Right ventricle myocardium superior (tissue), 1 donor: ENCODE data around the gene SEMA4B. TPM values are rescaled to one million over a fixed set of nuclear protein-coding genes. Genes with fewer than 3 reads are reported as not detected.
"Not testable (repeated sequence)": the region's sequence is repeated elsewhere in the genome, so short reads cannot be mapped to it uniquely, and the experiment has no call there.

Source experiments
- ATAC-seq: fragments of 200-7000 bp; cut with Tn5 transposase; one replicate; pipeline ENCODE4 v1.9.1; 2020; ENCODE audit warnings: mild to moderate bottlenecking; ENCODE audit not compliant: poor library complexity
- DNase-seq: peaks from one replicate; pipeline ENCODE4 v3.0.0-alpha.2; 2020
- intact Hi-C: fragments of 100-400 bp; cut with DNase I; formaldehyde crosslinking; loops from one replicate; pipeline ENCODE4 v1.11.2; 2022
- total RNA-seq: library from RNA; stranded (reverse); fragmentation: NEBNext Ultra II Directional; extraction: Animal tissue kit (Norgen Biotek cat#: 25700); gene quantifications from one replicate; pipeline ENCODE4 v1.2.1, GENCODE V29; 2021
- donor health status: DM: no; HTN: yes; CAD: no; lungs with severe emphysema.

The SEMA4B gene
- total RNA-seq, 1 donor from 2014 or later, result 24.6 TPM

GRCh38 chr15:90178468-90179435, 22.4 kb upstream of the SEMA4B start:
- intact Hi-C loops, result no loop called here
- DNase-seq (no peak), ATAC-seq (no peak)

DNA sequence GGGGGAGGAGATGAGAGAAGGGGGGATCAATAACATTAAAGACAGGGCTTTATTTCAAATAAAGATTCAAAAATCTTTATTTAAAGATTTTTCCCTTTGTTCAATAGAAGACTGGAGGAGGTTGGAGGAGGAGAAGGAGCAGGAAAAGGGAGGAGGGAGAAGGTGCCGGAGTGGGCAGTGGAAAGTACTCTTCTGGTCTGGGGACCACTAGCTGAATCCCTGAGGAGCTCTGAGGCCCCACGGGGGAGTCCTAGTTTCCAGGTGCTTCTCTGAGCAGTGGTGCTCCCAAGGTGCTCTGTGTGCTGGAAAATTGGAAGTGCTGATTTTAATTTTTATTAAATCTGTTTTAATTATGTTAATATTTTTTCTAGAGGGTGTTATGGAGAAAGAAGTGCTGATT, 19.4 kb upstream of the SEMA4B start:
- ATAC-seq, result no peak
- no peak for DNase-seq
- intact Hi-C loops, result no loop called here

DNA sequence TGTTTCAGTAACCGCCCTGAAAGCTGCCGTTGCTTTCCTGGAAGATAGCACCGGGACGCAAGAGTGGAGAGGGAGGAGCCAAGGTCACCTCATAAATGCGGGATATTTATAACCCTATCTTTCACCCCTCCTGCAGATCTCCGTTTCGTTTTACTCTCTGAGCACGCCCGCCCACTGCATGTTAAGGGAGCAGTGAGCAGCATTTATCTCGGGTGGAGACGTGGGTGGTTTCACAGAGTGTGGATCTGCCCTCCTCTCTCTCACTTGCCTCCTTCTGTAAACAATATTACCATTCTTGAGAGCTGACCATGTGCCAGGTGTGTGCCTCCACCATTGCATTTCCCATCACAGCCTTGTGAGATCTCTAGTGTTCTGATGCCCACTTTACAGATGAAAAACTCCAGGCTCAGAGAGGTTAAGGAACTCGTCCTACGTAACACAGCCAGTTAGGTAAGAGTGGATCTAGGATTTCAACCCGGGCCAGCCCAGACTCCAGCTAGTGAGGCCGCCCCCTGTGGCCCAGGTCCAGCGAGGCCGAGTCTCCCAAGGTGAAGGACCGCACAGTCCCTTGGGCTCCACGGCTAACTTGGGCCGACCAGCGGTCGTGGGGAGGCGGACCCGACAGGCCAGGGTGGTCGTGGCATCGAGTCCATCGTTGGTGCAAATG, 16.9 kb upstream of the SEMA4B start:
- ATAC-seq (peak; percentile 83), DNase-seq (peak; percentile 87)
- intact Hi-C loops, result no loop called here

GRCh38 chr15:90184786-90185704, 16.1 kb upstream of the SEMA4B start:
- intact Hi-C loops, result no loop called here
- DNase-seq, result peak; percentile 82
- ATAC-seq, result peak; percentile 92

DNA sequence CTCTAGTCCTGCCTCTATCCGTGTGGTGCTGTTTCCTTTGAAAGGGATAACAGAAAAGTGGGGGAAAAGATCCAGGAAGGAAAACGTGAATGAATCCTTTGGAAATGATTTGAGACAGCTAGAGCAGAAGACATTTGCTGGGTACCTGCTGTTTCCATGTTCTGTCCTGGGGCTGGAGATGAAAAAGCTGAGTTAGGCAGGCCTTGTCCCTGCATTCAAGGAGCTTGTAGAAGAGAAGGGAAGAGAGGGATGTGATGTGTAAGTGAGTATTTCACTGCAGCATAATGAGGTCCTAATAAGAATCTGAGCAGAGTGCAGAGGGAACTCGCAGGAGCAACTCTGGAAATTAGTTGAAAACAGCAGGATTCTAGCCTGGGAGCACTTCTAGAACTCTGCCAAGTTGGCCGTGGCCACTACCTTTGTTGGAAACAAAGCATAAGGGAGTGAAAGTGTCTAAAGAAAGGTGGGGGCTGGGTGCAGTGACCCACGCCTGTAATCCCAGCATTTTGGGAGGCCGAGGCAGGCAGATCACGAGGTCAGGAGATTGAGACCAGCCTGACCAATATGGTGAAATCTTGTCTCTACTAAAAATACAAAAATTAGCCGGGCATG, 13.8 kb upstream of the SEMA4B start:
- intact Hi-C loops, result no loop called here
- peak; percentile 18 for DNase-seq
- no peak for ATAC-seq

- ATAC-seq, intact Hi-C loops: not testable (repeated sequence)
- peak; percentile 2 for DNase-seq
Observed at GRCh38 chr15:90188065-90188464, 13.1 kb upstream of the SEMA4B start.

DNA sequence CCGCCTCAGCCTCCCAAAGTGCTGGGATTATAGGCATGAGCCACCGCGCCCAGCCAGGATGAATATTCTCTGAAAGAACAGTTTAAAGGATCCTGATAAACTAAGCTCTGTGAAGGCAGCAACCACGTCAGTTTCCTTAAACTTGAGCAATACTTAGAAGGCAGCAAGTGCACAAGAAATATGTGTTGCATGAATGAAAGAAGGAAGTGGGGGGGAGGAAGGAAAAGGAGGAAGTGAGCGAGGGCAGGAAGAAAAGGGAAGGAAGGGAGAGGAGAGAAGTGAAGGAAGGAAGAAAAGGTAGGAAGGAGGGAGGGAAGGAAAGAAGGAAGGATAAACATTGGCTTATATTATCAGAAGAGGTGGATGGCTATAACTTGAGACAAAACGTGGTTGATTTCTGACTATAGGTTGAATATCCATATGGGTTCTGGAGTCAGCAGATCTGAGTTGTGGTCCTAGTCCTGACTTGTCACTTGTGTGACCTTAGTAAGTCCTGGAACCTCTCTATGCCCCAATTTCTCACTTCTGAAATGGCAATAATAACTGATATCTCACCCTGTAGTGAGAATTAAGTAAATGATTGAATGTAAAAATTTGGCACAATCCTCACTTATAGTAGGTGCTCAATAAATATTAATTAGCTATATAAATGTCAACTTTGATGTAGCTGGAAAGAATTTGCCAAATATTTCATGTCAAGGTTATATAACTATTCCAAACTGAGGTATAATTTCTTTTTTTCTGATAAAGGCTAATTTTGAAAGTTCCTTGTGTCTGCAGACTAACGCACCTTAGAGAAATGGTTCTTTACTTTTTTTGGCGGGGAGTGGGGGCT, 12.0 kb upstream of the SEMA4B start:
- intact Hi-C loops, result no loop called here
- ATAC-seq (no peak), DNase-seq (peak; percentile 40)

- ATAC-seq, result no peak
- peak; percentile 25 for DNase-seq
- intact Hi-C loops, result no loop called here
Observed at GRCh38 chr15:90189781-90190467, 11.2 kb upstream of the SEMA4B start.

- intact Hi-C loops, result no loop called here
Observed at GRCh38 chr15:90190606-90191343, 10.4 kb upstream of the SEMA4B start.

DNA sequence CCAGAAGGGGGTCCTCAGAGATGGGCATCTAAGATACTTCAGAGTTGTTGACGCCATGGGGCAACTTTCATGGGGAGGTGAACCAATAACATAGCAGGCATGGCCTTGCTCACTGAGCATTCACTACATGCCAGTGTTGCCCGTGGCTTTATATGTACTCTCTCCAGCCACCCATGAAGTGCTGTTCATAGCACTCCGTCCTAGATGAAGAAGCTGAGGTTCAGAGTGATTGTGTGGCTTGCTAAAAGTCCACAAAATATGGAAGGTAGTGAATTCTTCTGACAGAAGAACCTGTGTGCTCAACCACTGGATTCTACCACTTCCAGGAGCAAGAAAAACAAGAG, 9.8 kb upstream of the SEMA4B start:
- no peak for ATAC-seq
- intact Hi-C loops, result no loop called here

More at GRCh38 chr15:90190606-90191343, 10.4 kb upstream of the SEMA4B start:
- ATAC-seq (no peak), DNase-seq (peak; percentile 29)

DNA sequence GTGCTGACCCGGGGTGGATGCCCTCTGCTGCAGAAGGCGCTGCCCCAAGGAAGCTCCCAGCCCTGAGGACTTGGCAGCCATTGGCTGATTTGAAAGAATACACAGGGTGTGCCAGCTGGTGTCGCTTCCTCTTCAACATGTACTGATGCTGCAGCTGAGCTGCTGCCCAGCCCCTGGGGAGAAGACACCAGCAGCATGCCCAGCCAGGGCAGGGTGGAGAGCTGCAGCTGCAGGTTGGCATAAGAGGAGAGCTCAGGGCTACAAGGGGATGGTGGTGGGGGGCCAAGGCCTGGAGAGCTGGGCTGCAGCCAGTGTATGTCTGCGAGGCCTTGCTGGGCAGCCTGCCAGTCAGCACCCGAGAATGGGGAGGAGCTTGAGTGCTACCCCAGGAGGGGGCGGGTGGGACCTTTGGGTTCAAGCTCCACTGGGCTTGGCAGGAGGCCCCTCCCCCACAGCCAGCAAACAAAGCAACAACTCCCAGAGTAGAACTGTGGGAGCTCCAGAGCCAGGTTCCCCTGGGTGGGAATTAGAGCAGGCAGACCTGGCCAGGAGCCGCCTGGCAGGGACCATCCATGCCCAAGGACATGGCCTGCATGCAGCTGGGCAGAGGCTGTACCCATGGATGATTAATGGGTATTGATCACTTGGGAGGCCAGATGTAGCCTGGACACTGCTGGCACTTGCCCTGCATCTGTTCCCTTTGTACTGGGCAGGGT, 9.2 kb upstream of the SEMA4B start:
- DNase-seq, result peak; percentile 87
- ATAC-seq, result peak; percentile 89
- intact Hi-C loops, result no loop called here

More for the DNA sequence above, 9.8 kb upstream of the SEMA4B start:
- no peak for DNase-seq

DNA sequence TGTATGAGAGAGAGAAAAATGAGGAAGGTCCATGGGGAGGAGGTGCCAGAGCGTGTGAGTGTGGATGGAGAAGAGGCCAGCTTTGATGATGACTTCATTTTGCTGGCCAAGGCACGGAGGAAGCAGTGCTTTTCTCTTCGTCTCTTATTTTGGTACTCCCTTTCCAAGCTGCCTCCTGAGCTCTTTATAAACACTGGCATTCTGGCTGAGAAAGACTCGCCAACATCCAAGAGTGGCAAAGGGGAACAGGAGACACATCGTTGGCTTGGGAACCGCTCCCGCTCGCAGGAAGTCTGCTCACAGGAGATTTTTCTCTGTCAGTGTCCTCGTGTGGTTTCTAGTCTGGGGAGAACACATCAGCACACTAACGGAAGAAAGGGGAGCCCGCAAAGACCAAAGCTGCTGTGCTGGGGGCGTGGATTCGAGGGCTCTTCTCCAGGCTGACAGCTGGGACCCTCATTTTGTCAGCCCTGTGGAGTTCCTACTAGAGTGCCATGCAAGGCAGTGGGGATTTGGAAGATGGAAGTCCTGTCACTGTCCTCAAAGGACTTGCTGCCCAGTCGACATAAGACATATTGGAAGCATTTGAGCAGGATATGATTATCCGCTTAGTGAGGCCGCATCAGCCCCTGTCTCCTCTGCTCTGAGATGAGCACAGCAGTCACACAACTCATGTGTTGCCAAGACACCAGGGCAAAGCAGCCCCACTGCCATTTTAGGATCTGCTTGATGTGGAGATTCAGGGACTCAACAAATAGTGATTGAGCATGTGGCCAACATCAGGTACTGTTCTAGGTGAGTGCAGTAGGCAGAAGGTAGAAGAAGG, 8.0 kb upstream of the SEMA4B start:
- DNase-seq, result peak; percentile 45
- intact Hi-C loops, result no loop called here
- ATAC-seq, result peak; percentile 46

DNA sequence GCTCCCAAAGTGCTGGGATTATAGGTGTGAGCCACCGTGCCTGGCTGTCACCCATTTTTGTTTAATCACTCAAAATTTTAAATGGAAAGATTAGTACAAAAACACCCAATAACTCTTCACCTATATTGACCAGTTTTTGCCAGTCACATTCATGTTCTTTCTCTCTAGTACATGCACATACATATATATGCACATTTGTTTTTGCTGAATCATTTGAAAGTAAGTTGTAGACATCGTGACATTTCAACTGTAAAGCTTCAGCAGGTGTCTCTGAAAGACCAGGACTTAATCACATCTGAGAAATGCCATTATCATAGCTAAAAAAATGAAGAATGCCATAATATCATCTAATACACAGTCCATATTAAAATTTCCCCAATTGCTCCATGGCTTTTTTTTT, 6.5 kb upstream of the SEMA4B start:
- ATAC-seq, result no peak
- no peak for DNase-seq
- intact Hi-C loops, result no loop called here

DNA sequence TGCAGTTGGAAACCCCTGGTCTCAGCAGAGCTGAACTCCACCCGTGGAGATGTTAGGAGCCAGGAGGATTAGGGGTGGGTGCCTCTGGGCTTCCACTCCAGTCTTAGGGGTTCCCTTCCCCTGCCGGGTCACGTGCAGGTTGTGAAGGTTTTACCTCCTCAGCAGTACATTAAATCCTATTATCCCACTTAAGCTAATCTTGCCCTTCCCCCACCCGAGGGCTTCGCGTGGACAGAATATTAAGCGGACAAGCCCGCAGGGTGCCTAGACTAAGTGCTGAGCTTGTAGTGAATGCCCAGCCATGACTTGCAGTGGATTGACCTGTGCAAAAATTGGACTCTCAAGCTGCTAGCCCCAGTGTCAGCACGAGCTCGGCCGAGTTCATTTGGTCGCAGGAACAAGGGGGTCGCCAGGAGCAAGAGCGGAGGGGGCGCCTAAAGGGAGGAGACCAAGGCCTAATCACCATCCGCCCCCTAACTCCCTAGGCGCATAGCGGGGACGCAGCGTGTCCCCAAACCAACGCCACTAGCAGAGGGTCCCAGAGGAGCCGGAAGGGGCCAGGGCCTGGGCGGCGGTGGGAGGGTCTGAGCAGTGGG, 498 bp upstream of the SEMA4B start:
- peak; percentile 11 for ATAC-seq
- DNase-seq, result no peak
- intact Hi-C loops, result no loop called here

GRCh38 chr15:90201944-90202375, 830 bp downstream of the SEMA4B start:
- DNase-seq, result no peak
- no peak for ATAC-seq

More at GRCh38 chr15:90201944-90202375, 830 bp downstream of the SEMA4B start:
- intact Hi-C loops, result no loop called here
